Neuron (in vitro differentiated cells): Measurements from ENCODE around the gene MCL1.
"Not testable (repeated sequence)": the region's sequence is repeated elsewhere in the genome, so short reads cannot be mapped to it uniquely, and the experiment has no call there.

ENCODE experiments used
- H2AFZ ChIP-seq: one replicate; pipeline ENCODE4 v1.6.1; 2013; ENCODE audit warnings: low read depth, mild to moderate bottlenecking, inconsistent platforms, low read length, moderate library complexity
- H3K27me3 ChIP-seq: one replicate; pipeline ENCODE4 v1.6.1; 2013; ENCODE audit warnings: low read length; ENCODE audit not compliant: insufficient read depth
- H3K36me3 ChIP-seq: one replicate; pipeline ENCODE4 v1.6.1; 2013; ENCODE audit warnings: low read length; ENCODE audit not compliant: insufficient read depth
- H3K4me1 ChIP-seq: one replicate; pipeline ENCODE4 v1.6.1; 2013; ENCODE audit warnings: low read length; ENCODE audit not compliant: insufficient read depth
- H3K4me3 ChIP-seq: 2 replicates; pipeline ENCODE4 v1.5.1; 2013; ENCODE audit warnings: mild to moderate bottlenecking, low read length, moderate library complexity
- H3K9me3 ChIP-seq: one replicate; pipeline ENCODE4 v1.6.1; 2013; ENCODE audit warnings: low read length

Gene MCL1

GRCh38 chr1:150582371-150582770 lies 3.0 kb upstream of the MCL1 start:
- Histone ChIP-seq H2AFZ (no peak overlapping the region), H3K4me1 (no peaks in the 10 kb centered on the region), H3K9me3 (no peaks in the 10 kb centered on the region), H3K27me3 (no peaks in the 10 kb centered on the region), H3K4me3 (no peak overlapping the region), H3K36me3 (peaks cover 16% of the 10 kb centered on the region)

- H2AFZ ChIP-seq, H3K4me1 ChIP-seq, H3K4me3 ChIP-seq, H3K9me3 ChIP-seq, H3K27me3 ChIP-seq: not testable (repeated sequence)
- peaks cover 20% of the 10 kb centered on the region for H3K36me3 ChIP-seq
Observed at GRCh38 chr1:150581962-150582361, 2.6 kb upstream of the MCL1 start.

- not testable (repeated sequence) for H3K4me1 ChIP-seq, H3K9me3 ChIP-seq, H3K27me3 ChIP-seq, H3K4me3 ChIP-seq, H2AFZ ChIP-seq
- peaks cover 25% of the 10 kb centered on the region for H3K36me3 ChIP-seq
Observed at GRCh38 chr1:150581437-150581836, 2.0 kb upstream of the MCL1 start.

- H3K4me1 ChIP-seq, H3K4me3 ChIP-seq, H3K27me3 ChIP-seq, H3K9me3 ChIP-seq, H2AFZ ChIP-seq: not testable (repeated sequence)
- peaks cover 30% of the 10 kb centered on the region for H3K36me3 ChIP-seq
Observed at GRCh38 chr1:150580966-150581365, 1.6 kb upstream of the MCL1 start.

GRCh38 chr1:150579945-150580642 lies 684 bp upstream of the MCL1 start:
- Histone ChIP-seq H3K4me1 (peaks cover 11% of the 10 kb centered on the region), H3K36me3 (peaks cover 38% of the 10 kb centered on the region), H3K4me3 (peak overlapping the region; percentile 96), H3K9me3 (no peaks in the 10 kb centered on the region), H2AFZ (peak overlapping the region; percentile 49), H3K27me3 (no peaks in the 10 kb centered on the region)

- H3K4me1 ChIP-seq, result peaks cover 19% of the 10 kb centered on the region
- H2AFZ ChIP-seq, result no peak overlapping the region
- no peaks in the 10 kb centered on the region for H3K9me3 ChIP-seq
- H3K4me3 ChIP-seq, result peak overlapping the region; percentile 96
- no peaks in the 10 kb centered on the region for H3K27me3 ChIP-seq
- peaks cover 52% of the 10 kb centered on the region for H3K36me3 ChIP-seq
Observed at GRCh38 chr1:150578272-150579109, 919 bp downstream of the MCL1 start.

- Histone ChIP-seq H3K4me3 (peak overlapping the region; percentile 96), H2AFZ (no peak overlapping the region), H3K36me3 (peaks cover 60% of the 10 kb centered on the region), H3K9me3 (no peaks in the 10 kb centered on the region), H3K4me1 (peaks cover 19% of the 10 kb centered on the region), H3K27me3 (no peaks in the 10 kb centered on the region)
Observed at GRCh38 chr1:150577557-150578271, 1.7 kb downstream of the MCL1 start.

GRCh38 chr1:150576794-150577556 lies 2.4 kb downstream of the MCL1 start:
- peaks cover 63% of the 10 kb centered on the region for H3K36me3 ChIP-seq

GRCh38 chr1:150576367-150576711 lies 3.1 kb downstream of the MCL1 start:
- H3K4me1 ChIP-seq, result peaks cover 19% of the 10 kb centered on the region
- H3K36me3 ChIP-seq, result peaks cover 63% of the 10 kb centered on the region
- H2AFZ ChIP-seq, result no peak overlapping the region
- no peaks in the 10 kb centered on the region for H3K27me3 ChIP-seq
- H3K4me3 ChIP-seq, result peak overlapping the region; percentile 96
- H3K9me3 ChIP-seq, result no peaks in the 10 kb centered on the region

More at GRCh38 chr1:150576794-150577556, 2.4 kb downstream of the MCL1 start:
- H2AFZ ChIP-seq, result no peak overlapping the region
- peak overlapping the region; percentile 96 for H3K4me3 ChIP-seq
- no peaks in the 10 kb centered on the region for H3K9me3 ChIP-seq
- H3K4me1 ChIP-seq, result peaks cover 19% of the 10 kb centered on the region
- H3K27me3 ChIP-seq, result no peaks in the 10 kb centered on the region

GRCh38 chr1:150575518-150576366 lies 3.7 kb downstream of the MCL1 start:
- H3K9me3 ChIP-seq, result no peaks in the 10 kb centered on the region
- H3K4me3 ChIP-seq, result peak overlapping the region; percentile 96
- H3K27me3 ChIP-seq, result no peaks in the 10 kb centered on the region
- H3K4me1 ChIP-seq, result peaks cover 19% of the 10 kb centered on the region
- peaks cover 67% of the 10 kb centered on the region for H3K36me3 ChIP-seq
- no peak overlapping the region for H2AFZ ChIP-seq

- H2AFZ ChIP-seq, result no peak overlapping the region
- peak overlapping the region; percentile 96 for H3K4me3 ChIP-seq
- H3K36me3 ChIP-seq, result peaks cover 67% of the 10 kb centered on the region
- peaks cover 21% of the 10 kb centered on the region for H3K4me1 ChIP-seq
- no peaks in the 10 kb centered on the region for H3K27me3 ChIP-seq
- H3K9me3 ChIP-seq, result no peaks in the 10 kb centered on the region
Observed at GRCh38 chr1:150575072-150575489, 4.3 kb downstream of the MCL1 start.
